Left forelimb (tissue), 1 donor: ENCODE data around the gene FBXO3.
"Not testable (repeated sequence)": the region's sequence is repeated elsewhere in the genome, so short reads cannot be mapped to it uniquely, and the experiment has no call there.

Experiments used
- DNase-seq: peaks from one replicate; pipeline ENCODE4 v3.0.0-alpha.2; 2018; ENCODE audit warnings: low spot score

Gene FBXO3

DNA sequence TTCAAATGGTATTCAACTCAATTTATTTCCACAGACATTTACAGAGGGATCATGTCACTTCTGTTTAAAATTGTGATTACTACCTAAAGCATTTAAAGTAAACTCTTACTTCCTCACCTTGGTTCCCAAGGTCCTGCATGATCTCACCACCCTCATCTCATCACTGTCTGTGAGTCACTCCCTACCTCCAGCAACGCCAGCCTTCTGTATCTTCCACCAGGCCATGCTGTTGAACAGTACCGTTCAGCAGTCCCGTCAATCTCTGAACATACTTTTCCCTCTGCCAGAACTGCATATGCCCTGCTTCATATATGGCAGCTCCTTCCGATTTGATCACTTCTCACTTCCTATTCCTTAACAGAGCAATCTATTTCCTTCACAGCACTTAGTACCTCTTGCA is 2.0 kb downstream of the FBXO3 start:
- DNase-seq, result no peak

DNA sequence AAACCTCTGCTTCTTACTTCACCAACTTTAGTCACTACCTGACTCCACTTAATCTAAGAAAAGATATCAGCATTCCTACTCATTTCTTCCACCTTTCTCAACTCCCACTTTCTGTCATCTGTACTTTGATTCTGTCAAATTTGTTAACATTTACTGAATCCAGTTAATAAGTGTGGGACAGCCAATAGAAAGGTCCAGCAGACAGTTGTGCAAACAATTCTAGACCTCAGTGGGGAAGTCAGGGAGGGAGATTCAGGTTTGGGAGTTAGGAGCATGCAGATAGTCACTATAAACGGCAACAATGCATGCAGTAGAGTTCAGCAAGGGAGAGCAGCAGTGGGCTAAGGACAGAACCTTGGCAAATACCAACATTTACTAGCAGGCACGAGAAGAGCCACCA is 4.1 kb downstream of the FBXO3 start:
- no peak for DNase-seq

DNA sequence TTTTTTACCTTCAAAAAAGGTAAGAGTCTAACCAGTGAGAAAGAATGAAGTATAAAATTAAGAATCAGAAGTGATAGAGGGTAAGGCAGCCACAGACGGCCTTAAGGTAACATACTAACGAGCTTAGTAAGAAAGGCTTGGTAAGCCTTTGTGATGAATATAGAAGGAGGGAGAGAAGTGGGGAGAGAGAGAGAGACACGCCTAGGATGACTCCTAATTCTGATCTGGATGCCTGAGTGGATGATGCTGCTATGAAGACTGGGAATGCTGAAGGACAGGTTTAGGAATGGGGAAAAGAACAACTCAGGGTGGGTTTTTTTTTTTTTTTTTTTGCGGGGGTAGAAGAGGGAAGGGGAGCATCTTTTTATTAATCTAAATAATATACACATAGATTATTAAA is 4.8 kb downstream of the FBXO3 start:
- no peak for DNase-seq

DNA sequence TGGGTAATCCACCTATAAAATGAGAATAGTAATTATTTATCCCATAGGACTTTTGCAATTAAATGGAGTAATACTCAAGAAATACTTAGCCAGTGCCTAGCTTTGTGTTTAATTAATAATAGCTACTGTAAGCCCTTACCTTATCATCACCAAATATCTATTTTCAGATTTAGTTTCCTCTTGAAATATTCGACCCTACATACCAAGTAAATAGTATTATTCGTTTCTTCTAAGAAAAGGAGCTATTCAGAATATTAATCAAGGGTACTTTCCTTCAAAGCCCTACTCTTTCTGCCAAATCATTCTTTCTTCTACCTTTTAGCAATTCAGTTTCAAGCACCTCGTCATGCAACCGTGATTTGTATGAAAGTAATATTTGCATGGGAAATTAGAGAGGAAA is 6.7 kb downstream of the FBXO3 start:
- no peak for DNase-seq

DNA sequence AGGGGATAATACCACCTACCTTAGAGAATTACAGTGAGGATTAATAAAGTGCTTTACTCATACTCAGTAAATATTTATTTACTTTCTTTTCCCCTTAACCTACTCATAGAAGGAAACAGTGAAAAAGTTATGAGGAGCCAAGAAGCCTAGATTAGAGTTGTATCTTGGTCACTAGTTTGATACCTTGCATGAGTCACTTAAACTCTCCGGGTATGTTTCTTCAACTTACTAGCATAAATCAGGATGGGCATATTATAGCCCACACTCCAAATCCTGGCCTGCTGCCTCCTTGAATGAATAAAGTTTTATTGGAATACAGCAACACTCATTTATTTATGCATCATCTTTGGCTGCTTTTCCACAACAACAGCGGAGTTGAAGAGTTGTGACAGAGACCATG is 8.2 kb downstream of the FBXO3 start:
- no peak for DNase-seq

DNA sequence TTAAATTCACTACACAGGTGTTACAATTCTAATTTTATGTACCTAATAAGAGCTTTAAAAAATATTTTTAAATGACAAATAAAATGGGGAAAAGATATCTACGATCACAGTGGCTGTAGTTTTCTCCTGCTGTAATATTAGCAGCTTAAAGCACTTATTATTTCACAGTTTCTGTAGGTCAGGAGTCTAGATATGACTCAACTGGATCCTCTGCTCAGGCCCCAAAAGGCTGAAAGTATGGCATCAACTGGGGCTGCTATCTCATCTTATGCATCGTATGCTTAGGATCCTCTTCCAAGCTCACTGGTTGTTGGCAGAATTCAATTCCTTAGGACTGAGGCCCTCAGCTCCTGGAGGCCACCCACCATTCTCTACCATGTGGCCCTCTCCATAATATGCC is 12.8 kb downstream of the FBXO3 start:
- no peak for DNase-seq

DNA sequence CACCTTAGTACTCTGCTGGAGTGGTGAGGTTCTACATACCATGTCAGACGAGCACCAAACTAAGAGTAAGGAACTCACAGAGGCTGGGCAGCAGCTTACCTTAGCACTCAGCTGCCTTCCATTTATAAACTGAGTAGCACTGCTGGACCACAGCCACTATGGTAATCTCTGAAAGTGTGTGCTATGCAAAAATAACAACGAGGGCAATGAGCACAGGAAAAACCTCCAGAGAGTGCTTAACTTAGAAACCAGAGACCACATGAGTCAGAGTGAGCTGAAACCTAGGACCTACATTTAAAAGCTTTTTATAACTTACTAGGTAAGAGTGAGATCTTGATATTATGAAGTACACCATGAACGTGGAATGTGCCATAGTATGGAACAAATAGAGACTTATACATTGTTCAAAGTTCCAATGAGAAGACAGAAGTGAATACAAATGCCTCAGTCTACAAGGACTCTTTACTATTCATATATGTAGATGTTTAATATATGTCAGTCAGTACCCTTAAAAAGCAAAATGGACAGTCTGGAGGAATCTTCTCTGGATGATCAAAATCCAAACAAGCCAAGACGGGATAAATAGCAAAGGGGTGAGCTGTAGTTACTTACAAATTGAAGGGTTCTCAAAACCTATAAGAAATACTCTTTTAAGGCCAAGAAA is 20.9 kb downstream of the FBXO3 start:
- DNase-seq, result no peak

DNA sequence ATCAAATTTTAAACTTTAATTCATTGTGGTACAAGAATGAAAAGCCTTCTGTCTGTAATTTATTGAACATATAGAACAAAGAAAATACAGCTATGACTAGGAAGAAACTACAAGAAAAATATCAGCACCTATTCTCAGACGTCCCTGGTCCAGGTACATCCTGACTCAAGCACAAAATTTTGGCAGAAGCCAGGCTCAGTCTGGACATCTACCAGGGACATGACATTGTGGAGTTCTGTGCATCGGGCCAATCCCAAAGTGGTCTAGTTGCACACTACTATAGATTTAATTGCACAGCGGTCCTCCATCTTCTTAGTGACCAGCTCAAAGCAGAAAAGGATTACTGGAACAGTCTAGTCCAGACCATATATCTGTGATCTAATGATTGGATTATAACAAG is 22.4 kb downstream of the FBXO3 start:
- DNase-seq, result no peak

DNA sequence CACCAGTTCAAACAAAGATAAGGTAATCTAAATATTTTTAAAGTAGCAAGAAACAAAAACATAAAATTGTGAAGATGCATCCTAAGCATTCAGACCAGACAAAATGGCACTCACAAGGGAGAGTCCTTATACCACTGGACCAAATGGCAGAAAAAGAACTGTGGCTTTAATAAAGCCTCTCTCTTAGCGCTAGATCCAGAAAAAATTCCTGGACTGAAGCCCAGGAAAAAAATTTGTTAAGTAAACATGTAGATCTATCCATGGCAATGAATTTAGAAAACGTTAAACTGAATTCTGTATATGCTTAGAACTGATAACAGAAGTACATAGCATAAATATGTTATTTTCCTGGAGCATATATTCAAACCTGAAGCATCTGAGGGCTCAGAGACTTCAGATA is 26.3 kb downstream of the FBXO3 start:
- DNase-seq, result no peak

DNA sequence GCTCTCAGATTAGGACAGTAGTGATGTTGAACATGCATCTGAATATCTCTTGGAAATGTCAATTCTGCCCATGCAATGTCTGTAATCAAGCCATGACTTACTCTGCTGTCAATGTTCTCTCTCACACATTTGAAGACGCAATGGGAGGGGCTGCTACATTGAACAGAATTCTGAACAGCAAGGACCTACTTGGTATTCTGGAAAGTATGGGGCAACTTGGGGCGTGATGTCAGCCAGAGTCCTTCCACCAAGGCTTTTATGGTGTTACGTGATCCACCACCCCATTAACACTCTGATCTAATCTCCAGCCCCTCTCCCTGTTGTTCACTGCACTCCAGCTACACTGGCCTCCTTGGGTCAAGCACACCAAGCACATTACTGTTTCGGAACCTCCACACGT is 31.0 kb downstream of the FBXO3 start:
- DNase-seq, result no peak

DNA sequence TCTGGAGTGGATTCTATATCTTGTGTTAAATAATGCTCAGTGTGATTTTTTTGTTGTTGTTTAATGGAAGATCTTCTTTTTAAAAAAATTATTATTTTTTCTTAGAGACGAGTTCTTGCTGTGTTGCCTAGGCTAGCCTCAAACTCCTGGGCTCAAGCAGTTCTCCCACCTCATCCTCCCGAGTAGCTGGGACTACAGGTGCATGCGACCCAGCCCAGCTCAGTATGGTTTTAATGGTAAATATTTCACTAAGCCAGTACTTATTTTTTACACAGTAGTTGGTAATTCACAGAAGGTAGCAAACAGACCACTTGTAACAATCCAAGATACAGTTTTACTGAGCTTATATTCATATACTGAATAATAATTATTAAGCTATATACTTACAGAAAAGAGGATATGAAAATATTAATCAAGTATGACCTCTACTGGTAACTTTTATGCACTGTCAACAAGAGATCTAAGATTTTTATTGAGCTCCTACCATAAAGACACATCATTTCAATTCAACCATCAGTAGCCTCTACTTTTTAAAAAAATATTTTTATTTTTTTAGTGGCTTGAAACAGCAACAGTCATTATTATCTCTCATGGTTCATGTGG is 32.0 kb downstream of the FBXO3 start:
- no peak for DNase-seq

DNA sequence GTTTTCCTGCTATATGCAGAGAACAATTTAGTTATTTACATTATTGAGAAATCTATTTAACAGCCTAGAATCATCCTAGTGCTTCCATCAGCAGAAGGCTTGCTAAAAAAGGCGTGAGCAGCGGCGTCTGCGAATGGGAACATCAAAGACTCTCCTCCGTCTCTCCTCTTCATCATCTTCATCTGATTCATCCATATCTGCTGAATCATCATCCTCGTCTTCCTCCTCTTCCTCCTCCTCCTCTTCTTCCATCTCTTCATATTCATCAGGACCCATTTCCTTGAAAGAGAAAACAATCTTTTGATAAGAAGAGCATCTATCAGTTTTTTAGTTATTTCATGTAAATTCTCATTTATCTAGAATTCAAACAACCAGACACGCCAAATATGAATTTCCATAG is 32.5 kb downstream of the FBXO3 start:
- no peak for DNase-seq

DNA sequence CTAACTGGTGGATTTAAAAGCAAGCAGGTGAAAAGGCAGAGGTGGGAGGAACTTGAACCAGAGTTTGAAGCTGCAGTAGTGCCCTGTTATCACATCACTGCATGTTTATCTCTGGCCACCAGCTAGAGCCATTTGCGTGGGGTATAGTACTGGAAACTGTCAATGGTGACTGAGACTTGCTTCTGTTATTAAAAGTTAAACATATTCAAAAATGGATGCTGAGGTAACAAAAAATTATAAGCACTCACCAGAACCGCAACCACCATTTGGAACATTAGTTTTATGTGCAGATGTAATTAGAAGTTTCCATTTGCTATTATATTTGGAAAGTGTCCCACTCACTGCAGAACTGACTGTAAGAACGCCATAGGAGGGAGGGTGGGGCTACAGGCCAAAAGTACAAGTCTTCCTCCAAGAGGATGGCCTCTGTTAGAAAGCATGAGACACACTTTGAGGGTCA is 36.9 kb downstream of the FBXO3 start:
- no peak for DNase-seq

DNA sequence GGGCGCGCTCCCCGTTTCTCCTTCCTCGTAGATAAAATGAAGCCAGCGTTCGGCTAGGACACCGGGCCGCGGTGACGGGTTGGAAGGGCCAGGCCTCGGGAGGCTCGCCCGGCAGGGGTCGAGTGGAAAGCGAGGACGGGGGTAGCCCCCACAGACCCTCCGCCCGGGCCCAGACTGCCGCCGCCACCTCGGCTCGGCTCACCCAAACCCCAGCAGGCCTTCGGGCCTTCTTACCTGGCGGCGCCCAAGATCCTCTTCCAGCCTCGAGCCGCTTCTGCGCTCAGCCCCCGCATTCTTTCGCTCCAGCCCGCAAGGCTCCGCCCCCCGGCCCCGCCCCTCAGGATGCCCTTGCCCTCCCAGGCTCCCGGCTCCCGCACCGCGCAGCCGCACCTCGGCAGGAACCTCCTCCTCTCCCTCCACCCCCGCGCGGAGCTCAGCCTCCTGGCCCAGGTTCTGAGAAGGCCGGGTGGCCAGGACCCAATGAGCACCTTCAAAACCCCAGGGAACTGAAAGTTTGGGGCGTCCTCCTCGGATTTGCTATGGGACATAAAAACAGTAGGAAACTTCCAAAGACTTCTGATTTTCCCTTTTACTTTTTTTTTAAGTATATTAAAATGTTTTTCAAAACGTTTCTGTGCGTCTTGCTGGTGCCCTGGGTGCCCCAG is 38.0 kb downstream of the FBXO3 start, which contains the start of gene CD59:
Gene CD59, minus strand, starts transcription at position 276 of the 665 bp plus-strand sequence. CDS start 13,978 bp downstream, outside the sequence.
- peak; percentile 93 for DNase-seq

DNA sequence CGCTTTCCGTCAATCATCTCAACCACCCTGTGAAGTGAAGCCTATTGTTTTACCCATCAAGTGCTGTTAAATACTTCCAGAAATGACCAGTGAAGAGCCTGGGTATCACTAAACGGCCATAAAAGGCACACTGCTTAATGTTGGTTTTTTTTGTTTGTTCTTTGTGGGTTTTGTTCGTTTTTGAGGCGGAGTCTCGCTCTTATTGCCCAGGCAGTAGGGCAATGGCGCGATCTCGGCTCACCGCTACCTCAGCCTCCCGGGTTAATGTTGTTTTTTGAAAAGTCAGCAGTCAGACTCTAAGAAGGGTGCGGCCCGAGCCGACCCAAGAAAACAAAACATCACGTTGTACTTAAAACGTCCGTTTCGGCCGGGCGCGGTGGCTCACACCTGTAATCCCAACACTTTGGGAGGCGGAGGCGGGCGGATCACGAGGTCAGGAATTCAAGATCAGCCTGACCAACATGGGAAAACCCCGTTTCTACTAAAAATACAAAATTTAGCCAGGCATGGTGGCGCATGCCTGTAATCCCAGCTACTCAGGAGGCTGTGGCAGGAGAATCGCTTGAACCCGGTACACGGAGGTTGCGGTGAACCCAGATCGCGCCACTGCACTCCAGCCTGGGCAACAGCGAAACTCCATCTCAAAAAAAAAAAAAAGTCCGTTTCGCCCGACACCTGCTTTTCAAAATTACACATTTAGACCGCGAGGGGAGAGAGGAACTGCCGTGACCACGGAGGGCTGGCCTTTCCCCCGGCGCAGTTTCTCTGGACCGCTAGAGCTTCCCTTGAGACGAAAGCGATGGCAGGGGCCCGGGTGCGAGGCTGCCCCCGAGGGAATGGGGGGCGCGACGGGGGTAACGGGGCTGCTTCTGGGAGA is 38.8 kb downstream of the FBXO3 start:
- no peak for DNase-seq

DNA sequence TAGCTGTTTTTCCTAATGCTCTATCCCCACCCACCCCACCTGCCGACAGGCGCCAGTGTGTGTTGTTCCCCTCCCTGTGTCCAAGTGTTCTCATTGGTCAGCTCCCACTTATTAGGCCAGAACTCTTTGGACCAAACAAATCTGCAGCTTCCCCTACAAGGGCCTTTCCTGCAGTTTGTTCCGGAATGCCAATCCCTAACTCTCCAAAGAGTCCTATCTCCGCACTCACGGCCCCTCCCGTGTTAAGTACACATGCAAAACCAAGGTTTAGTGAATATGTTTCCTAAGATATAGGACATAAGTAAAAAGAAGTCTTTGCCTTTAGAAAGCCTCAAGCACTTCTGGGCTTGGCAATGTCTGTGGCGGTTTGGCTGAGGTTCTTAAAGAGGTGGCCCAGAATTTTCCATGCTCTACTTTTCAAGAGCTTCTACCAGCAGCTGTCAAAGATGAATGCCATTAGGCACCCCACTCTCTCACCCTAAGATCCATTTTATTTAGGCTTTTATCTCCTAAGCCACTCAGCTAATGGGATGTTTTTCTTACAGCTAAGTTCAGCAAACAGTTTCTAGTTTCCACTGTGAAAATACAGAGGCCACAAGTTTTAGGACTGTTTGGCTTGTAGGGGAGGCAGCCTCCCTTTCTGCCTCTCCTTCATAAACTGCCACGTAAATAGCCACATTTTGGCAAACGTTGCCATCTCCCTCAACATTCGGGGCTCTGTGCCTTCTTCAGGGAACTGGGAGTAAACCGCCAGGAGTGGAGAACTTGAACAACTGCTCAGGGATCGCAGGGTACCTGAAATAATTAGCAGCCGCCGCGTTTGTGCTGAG is 39.7 kb downstream of the FBXO3 start:
- DNase-seq, result no peak

DNA sequence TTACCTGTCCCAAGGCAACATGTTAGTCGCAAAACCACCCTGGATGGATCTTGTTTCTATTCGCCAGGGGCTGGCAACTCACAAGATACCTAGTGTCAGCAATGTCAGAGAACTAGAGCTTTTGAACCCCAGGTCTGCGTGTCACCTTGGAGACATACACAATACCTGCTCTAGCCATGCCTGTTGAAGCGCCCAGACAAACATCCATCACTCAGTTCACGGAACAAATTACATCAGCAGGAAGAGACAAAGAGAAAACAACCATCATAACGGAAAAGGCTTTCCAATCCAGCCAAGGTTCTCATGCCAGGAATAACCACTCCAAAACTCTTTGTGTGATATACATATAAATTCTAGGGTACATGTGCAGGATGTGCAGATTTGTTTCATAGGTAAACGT is 40.3 kb downstream of the FBXO3 start:
- DNase-seq, result no peak

DNA sequence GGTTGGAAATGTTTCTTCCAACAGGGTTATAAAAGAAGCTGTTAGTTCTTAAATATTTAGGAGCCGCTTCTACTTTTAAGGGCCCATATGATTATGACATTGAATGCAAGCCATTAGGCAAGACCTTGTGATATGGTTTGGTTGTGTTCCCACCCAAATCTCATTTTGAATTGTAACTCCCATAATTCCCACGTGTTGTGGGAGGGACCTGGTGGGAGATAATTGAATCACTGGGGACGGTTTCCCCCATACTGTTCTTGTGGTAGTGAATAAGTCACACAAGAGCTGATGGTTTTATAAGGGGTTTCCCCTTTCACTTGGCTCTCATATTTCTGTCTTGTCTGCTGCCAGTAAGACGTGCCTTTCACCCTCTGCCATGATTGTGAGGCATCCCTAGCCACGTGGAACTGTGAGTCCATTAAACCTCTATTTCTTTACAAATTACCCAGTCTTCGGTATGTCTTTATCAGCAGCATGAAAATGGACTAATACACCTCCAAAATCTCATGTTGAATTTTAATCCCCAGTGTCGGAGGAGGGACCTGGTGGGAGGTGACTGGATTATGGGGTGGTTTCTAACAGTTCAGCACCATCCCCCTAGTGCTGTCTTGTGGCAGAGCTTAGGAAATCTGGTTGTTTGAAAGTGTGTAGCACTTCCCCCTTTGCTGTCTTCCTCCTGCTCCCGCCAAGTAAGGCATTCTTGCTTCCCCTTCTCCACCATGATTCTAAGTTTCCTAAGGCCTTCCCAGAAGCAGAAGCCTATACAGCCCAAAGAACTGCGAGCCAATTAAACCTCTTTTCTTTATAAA is 42.4 kb downstream of the FBXO3 start:
- no peak for DNase-seq

DNA sequence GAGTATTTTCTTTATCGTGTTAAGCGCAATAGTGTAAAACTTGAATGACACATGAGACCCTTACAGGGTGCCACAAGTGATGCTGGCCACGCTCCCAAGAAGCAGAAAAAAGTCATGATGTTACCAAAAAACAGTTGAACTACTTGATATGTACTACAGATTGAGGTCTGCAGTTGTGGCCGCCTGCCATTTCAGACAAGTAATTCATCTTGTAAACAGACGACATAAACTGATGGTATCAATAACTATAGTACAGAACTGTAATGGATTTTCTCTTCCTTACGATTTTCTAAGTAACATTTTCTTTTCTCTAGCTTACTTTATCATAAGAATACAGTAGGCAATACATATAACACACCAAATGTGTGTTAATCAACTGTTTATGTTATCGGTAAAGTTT is 43.6 kb downstream of the FBXO3 start:
- no peak for DNase-seq

DNA sequence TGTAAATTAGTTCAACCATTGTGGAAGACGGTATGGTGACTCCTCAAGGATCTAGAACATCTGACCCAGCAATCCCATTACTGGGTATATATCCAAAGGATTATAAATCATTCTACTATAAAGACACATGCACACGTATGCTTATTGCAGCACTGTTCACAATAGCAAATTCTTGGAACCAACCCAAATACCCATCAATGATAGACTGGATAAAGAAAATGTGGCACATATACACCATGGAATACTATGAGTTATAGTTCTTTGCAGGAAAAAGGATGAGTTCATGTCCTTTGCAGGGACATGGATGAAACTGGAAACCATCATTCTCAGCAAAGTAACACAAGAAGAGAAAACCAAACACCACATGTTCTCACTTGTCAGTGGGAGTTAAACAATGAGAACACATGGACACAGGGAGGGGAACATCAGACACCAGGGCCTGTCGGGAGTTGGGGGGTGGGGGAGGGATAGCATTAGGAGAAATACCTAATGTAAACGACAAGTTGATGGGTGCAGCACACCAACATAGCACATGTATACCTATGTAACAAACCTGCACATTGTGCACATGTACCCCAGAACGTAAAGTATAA is 45.2 kb downstream of the FBXO3 start:
- not testable (repeated sequence) for DNase-seq
